ENCODE data around the gene MSRB1.

The MSRB1 gene

GRCh38 chr16:1936945-1937479 lies 6.0 kb downstream of the MSRB1 start:
- no peak overlapping the region for H3K4me3 ChIP-seq (ENCODE audit: low read length)
- DNase-seq (ENCODE audit: low read depth): no peak
- no peak for TF ChIP-seq CTCF (conservative IDR thresholded peaks at IDR 0.05; ENCODE audit: low read length)

GRCh38 chr16:1933097-1933661 lies 9.8 kb downstream of the MSRB1 start:
- TF ChIP-seq CTCF (conservative IDR thresholded peaks at IDR 0.05; ENCODE audit: low read length): no peak

GRCh38 chr16:1932050-1933028 lies 10.7 kb downstream of the MSRB1 start:
- no peak for DNase-seq (ENCODE audit: low read depth)
- TF ChIP-seq CTCF (conservative IDR thresholded peaks at IDR 0.05; ENCODE audit: low read length): no peak
- no peak overlapping the region for H3K4me3 ChIP-seq (ENCODE audit: low read length)

More at GRCh38 chr16:1933097-1933661, 9.8 kb downstream of the MSRB1 start:
- DNase-seq (ENCODE audit: low read depth): no peak
- H3K4me3 ChIP-seq (ENCODE audit: low read length): no peak overlapping the region

- no peak for TF ChIP-seq CTCF (conservative IDR thresholded peaks at IDR 0.05; ENCODE audit: low read length)
- DNase-seq (ENCODE audit: low read depth): no peak
- H3K4me3 ChIP-seq (ENCODE audit: low read length): no peak overlapping the region
Measured at GRCh38 chr16:1930338-1930720, 12.7 kb downstream of the MSRB1 start.

GRCh38 chr16:1929578-1930337 lies 13.2 kb downstream of the MSRB1 start:
- peak overlapping the region; percentile 64 for H3K4me3 ChIP-seq (ENCODE audit: low read length)
- peak; percentile 79 for DNase-seq (ENCODE audit: low read depth)
- peak; percentile 46 for TF ChIP-seq CTCF (conservative IDR thresholded peaks at IDR 0.05; ENCODE audit: low read length)

GRCh38 chr16:1929105-1929504 lies 13.9 kb downstream of the MSRB1 start:
- no peak for TF ChIP-seq CTCF (conservative IDR thresholded peaks at IDR 0.05; ENCODE audit: low read length)

More at GRCh38 chr16:1929105-1929504, 13.9 kb downstream of the MSRB1 start:
- H3K4me3 ChIP-seq (ENCODE audit: low read length): peak overlapping the region; percentile 64
- peak; percentile 43 for DNase-seq (ENCODE audit: low read depth)

Measured in AG10803 (cell line).